ENCODE results near the gene SPOCK2.

DNA sequence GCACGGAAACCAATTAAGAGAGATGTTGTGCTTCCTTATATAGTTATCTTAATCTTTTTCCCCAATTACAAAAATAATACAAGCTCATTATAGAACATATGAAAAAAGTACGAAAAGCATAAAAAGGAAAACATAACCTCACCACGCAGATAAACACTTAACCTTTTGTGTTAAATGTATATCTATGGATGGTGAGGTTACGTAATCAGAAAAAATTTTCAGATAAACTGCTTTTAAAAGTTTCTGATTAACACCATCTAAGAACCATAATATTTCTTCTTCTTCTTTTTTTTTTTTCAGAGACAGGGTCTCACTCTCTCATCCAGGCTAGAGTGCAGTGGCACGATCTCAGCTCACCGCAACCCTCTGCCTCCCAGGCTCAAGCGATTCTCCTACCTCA is 49.2 kb upstream of the SPOCK2 start:
- TF ChIP-seq, protein P1, sequence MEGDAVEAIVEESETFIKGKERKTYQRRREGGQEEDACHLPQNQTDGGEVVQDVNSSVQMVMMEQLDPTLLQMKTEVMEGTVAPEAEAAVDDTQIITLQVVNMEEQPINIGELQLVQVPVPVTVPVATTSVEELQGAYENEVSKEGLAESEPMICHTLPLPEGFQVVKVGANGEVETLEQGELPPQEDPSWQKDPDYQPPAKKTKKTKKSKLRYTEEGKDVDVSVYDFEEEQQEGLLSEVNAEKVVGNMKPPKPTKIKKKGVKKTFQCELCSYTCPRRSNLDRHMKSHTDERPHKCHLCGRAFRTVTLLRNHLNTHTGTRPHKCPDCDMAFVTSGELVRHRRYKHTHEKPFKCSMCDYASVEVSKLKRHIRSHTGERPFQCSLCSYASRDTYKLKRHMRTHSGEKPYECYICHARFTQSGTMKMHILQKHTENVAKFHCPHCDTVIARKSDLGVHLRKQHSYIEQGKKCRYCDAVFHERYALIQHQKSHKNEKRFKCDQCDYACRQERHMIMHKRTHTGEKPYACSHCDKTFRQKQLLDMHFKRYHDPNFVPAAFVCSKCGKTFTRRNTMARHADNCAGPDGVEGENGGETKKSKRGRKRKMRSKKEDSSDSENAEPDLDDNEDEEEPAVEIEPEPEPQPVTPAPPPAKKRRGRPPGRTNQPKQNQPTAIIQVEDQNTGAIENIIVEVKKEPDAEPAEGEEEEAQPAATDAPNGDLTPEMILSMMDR (IDR thresholded peaks at IDR 0.05) = no peak
- TF ChIP-seq POLR2AphosphoS5 (IDR thresholded peaks at IDR 0.05) = no peak
